Left colon (tissue), 2 donors: ENCODE results near the gene TNFRSF21. TPM values are rescaled to one million over a fixed set of nuclear protein-coding genes. Genes with fewer than 3 reads are reported as not detected.
"Not testable (repeated sequence)": the region's sequence is repeated elsewhere in the genome, so short reads cannot be mapped to it uniquely, and the experiment has no call there.

Source experiments
- ATAC-seq: fragments of 200-7000 bp; cut with Tn5 transposase; one replicate; pipeline ENCODE4 v1.9.1; 2020; ENCODE audit warnings: mild to moderate bottlenecking, moderate library complexity
- DNase-seq, 2 donors: peaks; one replicate each; pipeline ENCODE4 v3.0.0-alpha.2; 2020
- intact Hi-C, 2 donors: fragments of 100-400 bp; cut with DNase I in 1 of 2; cut with micrococcal nuclease in 1 of 2; formaldehyde crosslinking; loops; one replicate each; pipeline versions ENCODE4 v1.11.2 to v1.14.0; 2022; cut with DNase I, micrococcal nuclease
- total RNA-seq, 2 donors: library from RNA; stranded (reverse); fragmentation: NEBNext Ultra II Directional; extraction: Animal tissue kit (Norgen Biotek cat#: 25700); gene quantifications; one replicate each; pipeline ENCODE4 v1.2.1, GENCODE V29; 2021
- donor health status: DM: no; HTN: no; CAD: no.
- donor health status: DM: yes; HTN: yes; CAD: no.

TNFRSF21 gene
- total RNA-seq, 2 donors from 2014 or later: 67.7 to 129 TPM

GRCh38 chr6:47241742-47242482, 67.8 kb downstream of the TNFRSF21 start:
- ATAC-seq: peak; percentile 4
- no peak for DNase-seq
- intact Hi-C loops: loop anchor here in 1 of 2 donors (10.0 kb wide), 2 partner anchors 63 to 147 kb away; partner anchors contain the start of gene TNFRSF21

GRCh38 chr6:47240277-47240890, 69.3 kb downstream of the TNFRSF21 start:
- DNase-seq (no peak), ATAC-seq (no peak)
- intact Hi-C loops: loop anchor here in 1 of 2 donors (10.0 kb wide), 2 partner anchors 64 to 146 kb away; partner anchors contain the start of gene TNFRSF21

GRCh38 chr6:47239546-47239945, 70.2 kb downstream of the TNFRSF21 start:
- ATAC-seq (no peak), DNase-seq (no peak)
- intact Hi-C loops: no loop called here

GRCh38 chr6:47238456-47238995, 71.2 kb downstream of the TNFRSF21 start:
- DNase-seq (no peak), ATAC-seq (no peak)
- intact Hi-C loops: no loop called here

GRCh38 chr6:47237196-47237595, 72.5 kb downstream of the TNFRSF21 start:
- intact Hi-C loops: no loop called here
- no peak for ATAC-seq
- DNase-seq: no peak

- intact Hi-C loops: no loop called here
Measured at GRCh38 chr6:47235964-47236760, 73.5 kb downstream of the TNFRSF21 start.

GRCh38 chr6:47235421-47235820, 74.3 kb downstream of the TNFRSF21 start:
- ATAC-seq: no peak
- no peak for DNase-seq
- intact Hi-C loops: no loop called here

More at GRCh38 chr6:47235964-47236760, 73.5 kb downstream of the TNFRSF21 start:
- ATAC-seq (peak; percentile 94), DNase-seq (peak; percentile 51 to 60)

- intact Hi-C loops: no loop called here
Measured at GRCh38 chr6:47234266-47234933, 75.3 kb downstream of the TNFRSF21 start.

GRCh38 chr6:47231151-47231550, 78.6 kb downstream of the TNFRSF21 start:
- intact Hi-C loops: no loop called here
- DNase-seq (no peak), ATAC-seq (no peak)

More at GRCh38 chr6:47234266-47234933, 75.3 kb downstream of the TNFRSF21 start:
- DNase-seq (no peak), ATAC-seq (no peak)

- intact Hi-C loops: no loop called here
Measured at GRCh38 chr6:47230579-47230978, 79.1 kb downstream of the TNFRSF21 start.

GRCh38 chr6:47229255-47229654, 80.5 kb downstream of the TNFRSF21 start:
- intact Hi-C loops: no loop called here
- ATAC-seq: no peak
- DNase-seq: no peak

More at GRCh38 chr6:47230579-47230978, 79.1 kb downstream of the TNFRSF21 start:
- peak; percentile 97 for ATAC-seq
- peak in 1 of 2 donors; percentile 32 for DNase-seq

GRCh38 chr6:47228093-47228492, 81.6 kb downstream of the TNFRSF21 start:
- DNase-seq, intact Hi-C loops, ATAC-seq: not testable (repeated sequence)

GRCh38 chr6:47223251-47223650, 86.5 kb downstream of the TNFRSF21 start:
- ATAC-seq, intact Hi-C loops, DNase-seq: not testable (repeated sequence)

- ATAC-seq (no peak), DNase-seq (no peak)
- intact Hi-C loops: no loop called here
Measured at GRCh38 chr6:47221565-47221964, 88.1 kb downstream of the TNFRSF21 start.

GRCh38 chr6:47209632-47210031, 100.1 kb downstream of the TNFRSF21 start:
- DNase-seq (no peak), ATAC-seq (no peak)
- intact Hi-C loops: no loop called here

- intact Hi-C loops: no loop called here
- no peak for DNase-seq
- ATAC-seq: peak; percentile 64
Measured at GRCh38 chr6:47207261-47207660, 102.4 kb downstream of the TNFRSF21 start.

- intact Hi-C loops: no loop called here
- DNase-seq: no peak
- ATAC-seq: no peak
Measured at GRCh38 chr6:47206626-47207025, 103.1 kb downstream of the TNFRSF21 start.

GRCh38 chr6:47203938-47204611, 105.6 kb downstream of the TNFRSF21 start:
- intact Hi-C loops: no loop called here
- DNase-seq (no peak), ATAC-seq (no peak)
